CD4-positive, alpha-beta T cell treated with Interleukin-17A for 4 hours (primary cell): ENCODE measurements around the gene ITSN1.

Experiments used
- DNase-seq: peaks from one replicate; pipeline ENCODE4 v3.0.0-alpha.2; 2020; ENCODE audit warnings: mixed read lengths

The ITSN1 gene

GRCh38 chr21:33733601-33734000 is 91.3 kb downstream of the ITSN1 start:
- no peak for DNase-seq

GRCh38 chr21:33734291-33734690 is 92.0 kb downstream of the ITSN1 start:
- DNase-seq, result no peak

DNA sequence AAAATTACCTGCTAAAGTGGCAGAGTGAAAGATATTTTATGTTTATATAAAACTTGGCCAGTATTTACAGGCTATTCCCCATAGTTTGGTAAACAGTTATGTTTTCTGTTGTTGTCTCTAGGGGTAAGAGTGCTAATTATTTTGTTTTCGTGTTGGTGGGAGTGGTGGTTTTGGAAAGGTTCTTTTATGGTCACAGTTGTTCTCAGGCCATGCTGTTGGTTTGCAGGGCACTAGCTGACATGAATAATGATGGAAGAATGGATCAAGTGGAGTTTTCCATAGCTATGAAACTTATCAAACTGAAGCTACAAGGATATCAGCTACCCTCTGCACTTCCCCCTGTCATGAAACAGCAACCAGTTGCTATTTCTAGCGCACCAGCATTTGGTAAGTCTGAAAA is 92.5 kb downstream of the ITSN1 start:
- no peak for DNase-seq

DNA sequence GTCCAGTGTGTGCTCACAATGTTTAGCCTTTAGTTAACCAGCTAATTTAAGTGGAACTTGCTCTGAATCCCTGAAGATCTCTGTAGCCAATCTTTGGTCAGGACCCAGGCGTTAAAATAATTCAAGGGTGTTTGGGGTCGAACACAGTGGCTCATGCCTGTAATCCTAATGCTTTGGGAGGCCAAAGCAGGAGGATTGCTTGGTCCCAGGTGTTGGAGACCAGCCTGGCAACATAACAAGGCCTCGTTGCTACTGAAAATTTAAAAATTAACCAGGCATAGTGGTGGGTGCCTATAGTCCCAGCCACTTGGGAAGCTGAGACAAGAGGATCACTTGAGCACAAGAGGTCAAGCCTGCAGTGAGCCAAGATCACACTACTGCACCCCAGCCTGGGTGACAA is 94.3 kb downstream of the ITSN1 start:
- DNase-seq, result no peak

- DNase-seq, result no peak
Observed at GRCh38 chr21:33739701-33740100, 97.4 kb downstream of the ITSN1 start.

- DNase-seq, result no peak
Observed at GRCh38 chr21:33747420-33747819, 105.1 kb downstream of the ITSN1 start.

GRCh38 chr21:33748903-33749302 is 106.6 kb downstream of the ITSN1 start:
- no peak for DNase-seq

- no peak for DNase-seq
Observed at GRCh38 chr21:33750017-33750416, 107.7 kb downstream of the ITSN1 start.

DNA sequence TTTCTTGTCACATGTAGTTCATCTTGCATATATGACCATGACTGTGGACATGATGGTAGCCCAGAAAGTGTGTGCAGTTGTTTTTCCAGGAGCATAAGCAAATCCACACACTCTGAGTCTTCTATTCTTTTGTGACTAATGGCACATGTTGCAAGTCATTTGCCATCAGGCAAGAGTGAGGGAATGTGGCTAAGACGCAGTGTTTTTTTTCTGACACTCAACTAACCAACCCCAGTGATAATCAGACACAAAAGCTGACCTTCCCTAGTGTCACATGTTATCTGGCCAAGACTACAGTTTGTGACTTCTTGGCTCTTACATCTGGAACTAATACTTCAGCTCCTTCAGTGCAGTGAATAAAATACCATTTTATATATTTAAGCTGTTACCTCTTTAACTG is 108.8 kb downstream of the ITSN1 start:
- DNase-seq, result no peak

- no peak for DNase-seq
Observed at GRCh38 chr21:33751533-33751932, 109.2 kb downstream of the ITSN1 start.

DNA sequence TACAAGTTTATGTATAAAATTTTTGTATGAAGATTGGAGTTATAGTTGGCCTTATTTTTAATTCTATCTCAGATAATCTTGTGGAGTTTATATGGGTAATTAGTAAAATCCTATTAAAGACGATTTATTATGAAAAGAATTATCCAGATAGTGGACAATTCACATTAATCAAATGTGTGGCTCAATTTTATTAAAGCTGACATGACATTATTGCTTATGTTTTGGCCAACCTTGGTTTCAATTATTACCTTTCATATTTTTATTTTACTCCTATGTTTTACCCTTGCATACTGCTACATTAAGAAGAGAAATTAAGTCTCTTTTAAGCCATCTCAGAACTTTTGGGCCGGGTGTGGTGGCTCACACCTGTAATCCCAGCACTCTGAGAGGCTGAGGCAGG is 110.0 kb downstream of the ITSN1 start:
- no peak for DNase-seq

DNA sequence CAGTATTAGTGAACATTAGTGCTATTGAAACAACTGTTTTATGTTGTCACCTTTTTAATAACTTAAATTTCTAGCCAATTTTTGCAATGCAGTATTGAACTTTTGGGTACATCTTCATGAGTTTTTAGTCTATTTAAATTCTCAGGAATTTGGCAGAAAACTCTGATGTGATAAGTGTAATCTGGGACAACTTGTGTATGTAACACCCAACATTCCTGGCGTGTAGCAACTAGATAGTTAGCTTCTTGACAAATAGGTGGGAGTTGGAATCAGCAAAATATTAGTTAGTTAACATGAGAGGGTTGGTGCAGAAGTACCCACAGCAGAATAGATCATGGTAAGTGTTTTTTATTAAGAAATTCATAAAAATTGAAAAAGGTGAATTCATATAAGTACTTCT is 111.6 kb downstream of the ITSN1 start:
- no peak for DNase-seq

DNA sequence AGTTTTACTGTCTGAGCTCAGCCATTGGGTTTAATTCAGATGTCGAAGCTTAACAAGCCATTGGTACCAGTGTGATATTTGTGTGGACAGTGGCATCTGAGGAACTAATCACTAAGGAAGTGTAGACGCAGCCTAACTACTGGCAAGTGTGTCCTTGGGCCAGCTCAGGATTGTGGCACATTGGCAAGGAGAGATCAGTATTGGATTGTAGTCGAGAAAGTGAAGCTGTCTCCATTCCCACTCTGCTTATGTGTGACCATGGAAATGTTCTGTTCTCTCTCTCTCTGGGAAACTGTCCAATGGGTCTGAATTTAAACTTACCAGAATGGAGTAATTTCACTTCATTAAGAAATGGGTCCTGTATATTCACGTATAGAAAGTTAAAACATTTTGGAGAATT is 112.2 kb downstream of the ITSN1 start:
- no peak for DNase-seq

DNA sequence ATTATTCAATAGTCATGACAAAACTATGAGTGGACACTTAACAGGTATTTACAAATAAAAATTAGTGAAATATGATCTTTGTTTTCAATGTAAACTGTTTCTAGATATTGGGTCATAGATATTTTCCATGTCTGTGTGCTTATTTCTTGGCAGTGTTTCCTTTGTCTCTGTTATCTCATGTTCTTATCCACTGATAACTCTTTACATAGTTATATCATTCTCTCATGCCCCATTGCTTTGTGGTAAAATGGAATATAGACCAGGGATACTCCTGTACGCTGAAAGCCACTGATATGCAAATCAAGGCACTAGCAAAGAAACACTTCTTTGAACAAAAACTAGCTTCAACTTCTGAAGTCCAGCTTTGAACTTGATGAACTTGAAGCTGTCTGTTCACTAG is 113.1 kb downstream of the ITSN1 start:
- no peak for DNase-seq

GRCh38 chr21:33760641-33761440 is 118.5 kb downstream of the ITSN1 start:
- no peak for DNase-seq

DNA sequence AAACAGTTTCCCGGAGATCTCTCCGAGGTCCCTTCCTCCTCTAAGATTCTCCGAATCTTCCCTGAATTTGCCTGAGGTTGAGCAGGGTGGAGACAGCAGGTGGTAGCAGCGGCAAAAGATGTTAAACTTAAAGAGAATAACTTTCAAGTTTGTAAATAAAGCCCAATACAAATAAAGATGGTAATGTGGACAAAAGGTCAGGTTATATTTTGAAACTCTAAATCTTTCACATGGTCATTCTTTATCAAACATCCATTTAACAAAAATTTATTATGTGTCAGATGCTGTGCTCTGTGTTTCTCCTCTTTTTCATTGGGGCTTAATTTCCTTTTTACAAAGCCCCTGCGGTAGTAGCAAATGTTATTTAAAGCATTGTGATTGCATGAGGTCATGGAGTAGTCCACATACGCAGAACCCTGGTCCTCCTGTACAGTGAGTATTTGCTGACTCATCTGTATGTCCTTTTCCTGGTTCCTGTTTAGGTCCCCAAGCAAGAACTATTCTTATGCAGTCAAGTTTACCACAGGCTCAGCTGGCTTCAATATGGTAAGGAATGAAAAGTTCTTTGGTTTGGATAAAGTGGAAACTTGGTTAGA is 119.2 kb downstream of the ITSN1 start:
- DNase-seq, result no peak

DNA sequence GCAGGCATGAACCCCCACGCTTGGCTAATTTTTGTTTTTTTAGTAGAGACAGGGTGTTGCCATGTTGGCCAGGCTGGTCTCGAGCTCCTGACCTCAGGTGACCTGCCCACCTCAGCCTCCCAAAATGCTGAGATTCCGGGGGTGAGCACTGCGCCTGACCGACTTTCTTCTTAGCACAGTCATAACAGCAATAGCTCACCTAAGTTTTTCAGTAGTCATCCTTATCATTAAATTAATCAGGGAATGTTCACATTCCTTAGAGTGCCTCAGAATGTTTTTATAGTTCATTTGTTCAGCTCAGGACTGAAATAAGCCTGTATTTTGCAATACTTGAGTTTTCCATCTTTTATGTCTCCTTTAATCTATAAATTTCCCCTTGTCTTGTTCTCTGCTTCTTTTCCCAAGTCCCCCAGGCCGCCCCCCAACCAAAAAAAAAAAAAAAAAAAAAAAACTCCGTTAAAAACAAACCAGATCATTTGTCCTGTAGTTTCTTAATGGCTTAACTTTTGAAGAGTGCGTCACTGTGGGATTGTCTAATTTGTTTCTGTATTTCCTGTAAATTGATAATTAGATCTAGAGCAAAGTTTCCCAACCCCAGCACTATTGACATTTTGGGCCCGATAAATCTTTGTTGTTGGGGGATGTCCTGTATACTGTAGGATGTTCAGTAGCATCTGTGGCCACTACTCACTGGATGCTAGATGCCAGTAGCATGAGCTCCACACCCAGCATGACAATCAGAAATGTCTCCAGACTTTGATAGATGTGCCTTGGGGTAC is 120.7 kb downstream of the ITSN1 start:
- no peak for DNase-seq

GRCh38 chr21:33763582-33763899 is 121.2 kb downstream of the ITSN1 start:
- DNase-seq, result no peak

GRCh38 chr21:33767236-33767635 is 124.9 kb downstream of the ITSN1 start:
- no peak for DNase-seq

- no peak for DNase-seq
Observed at GRCh38 chr21:33767960-33768359, 125.7 kb downstream of the ITSN1 start.

- no peak for DNase-seq
Observed at GRCh38 chr21:33769057-33769456, 126.8 kb downstream of the ITSN1 start.

GRCh38 chr21:33770542-33770941 is 128.2 kb downstream of the ITSN1 start:
- DNase-seq, result no peak

- DNase-seq, result no peak
Observed at GRCh38 chr21:33771976-33772375, 129.7 kb downstream of the ITSN1 start.

DNA sequence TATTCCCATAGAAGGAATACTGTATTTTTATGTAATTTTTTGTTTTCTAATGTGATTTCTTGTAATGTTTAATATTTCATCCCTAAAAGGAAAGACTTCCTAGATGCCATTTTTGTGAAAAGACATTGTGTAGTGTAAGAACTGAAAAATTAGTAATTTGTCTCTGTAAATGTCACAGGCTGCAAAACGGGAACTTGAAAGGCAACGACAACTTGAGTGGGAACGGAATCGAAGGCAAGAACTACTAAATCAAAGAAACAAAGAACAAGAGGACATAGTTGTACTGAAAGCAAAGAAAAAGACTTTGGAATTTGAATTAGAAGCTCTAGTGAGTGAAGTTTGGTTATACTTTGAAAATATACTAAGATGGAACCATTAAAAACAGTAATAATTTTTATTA is 132.2 kb downstream of the ITSN1 start:
- no peak for DNase-seq
